Heart left ventricle (tissue), 13 donors: Measurements from ENCODE around the gene TMEM181.

ENCODE experiments used
- POLR2A ChIP-seq, 2 donors: fragments of 450-650 bp; IDR thresholded peaks; one replicate each; pipeline ENCODE4 v1.6.1; 2017; ENCODE audit warnings: antibody characterized with exemption in 2 of 2, mild to moderate bottlenecking in 2 of 2, moderate library complexity in 2 of 2
- TF ChIP-seq, protein P1 (sequence below), 12 donors: fragments of 200-600 bp; sonication (generic) in 4 of 12; IDR thresholded peaks; one replicate each; pipeline versions ENCODE4 v1.5.0 to v1.8.0; 2018 to 2022; ENCODE audit warnings: antibody characterized with exemption in 12 of 12, mild to moderate bottlenecking in 5 of 12
- donor health status: ischemic (EF 13 %, LVEDD 7.1; RV severe dilation, severe dysfunction).
- donor health status: DM: no; HTN: yes; CAD: no.
- donor health status: DM: no; HTN: no; CAD: no.
- donor health status: ischemic (EF 25% LVEDD 6.9; RV normal size, moderate dysfunction).
- donor health status: ischemic (EF 25% LVEDD 5.7; RV mildly dilated, moderate dysfunction).
- donor health status: ischemic (EF 35%, LVEDD 5.7; RV mildly dilated, moderate dysfunction).
- donor health status: nonischemic (EF 11% LVEDD 7.7; RV severe dilation, severe dysfunction).
- donor health status: DM: yes; HTN: yes; CAD: no.
- donor health status: PGD.
- donor health status: ischemic (EF 29% LVEDD 5.4; RV normal size, mild dysfunction).
- donor health status: nonischemic (EF 23%, LVEDD 6.1; RV moderate dilation, normal function).

DNA sequence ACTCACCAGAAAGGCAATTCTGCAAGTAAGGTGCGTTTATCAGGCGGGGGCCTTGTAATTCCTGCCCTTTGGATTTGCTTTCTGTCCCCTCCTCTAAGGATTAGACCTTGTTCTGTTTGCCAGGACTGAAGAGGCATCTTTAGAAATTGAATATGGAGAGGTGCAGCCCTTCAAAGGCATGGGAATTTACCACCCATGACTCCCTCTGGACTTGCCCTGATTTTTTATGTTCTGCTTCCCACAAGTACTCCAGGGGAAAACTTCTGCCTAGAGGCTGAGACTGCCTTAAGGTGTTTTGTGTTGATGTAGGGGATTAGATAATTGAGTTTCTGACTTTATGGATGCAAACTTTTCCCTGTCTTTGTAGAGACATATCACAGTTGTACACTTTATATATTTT is 120.1 kb downstream of the TMEM181 start:
- TF ChIP-seq POLR2A (IDR thresholded peaks at IDR 0.05), result no peak
- TF ChIP-seq, protein P1, sequence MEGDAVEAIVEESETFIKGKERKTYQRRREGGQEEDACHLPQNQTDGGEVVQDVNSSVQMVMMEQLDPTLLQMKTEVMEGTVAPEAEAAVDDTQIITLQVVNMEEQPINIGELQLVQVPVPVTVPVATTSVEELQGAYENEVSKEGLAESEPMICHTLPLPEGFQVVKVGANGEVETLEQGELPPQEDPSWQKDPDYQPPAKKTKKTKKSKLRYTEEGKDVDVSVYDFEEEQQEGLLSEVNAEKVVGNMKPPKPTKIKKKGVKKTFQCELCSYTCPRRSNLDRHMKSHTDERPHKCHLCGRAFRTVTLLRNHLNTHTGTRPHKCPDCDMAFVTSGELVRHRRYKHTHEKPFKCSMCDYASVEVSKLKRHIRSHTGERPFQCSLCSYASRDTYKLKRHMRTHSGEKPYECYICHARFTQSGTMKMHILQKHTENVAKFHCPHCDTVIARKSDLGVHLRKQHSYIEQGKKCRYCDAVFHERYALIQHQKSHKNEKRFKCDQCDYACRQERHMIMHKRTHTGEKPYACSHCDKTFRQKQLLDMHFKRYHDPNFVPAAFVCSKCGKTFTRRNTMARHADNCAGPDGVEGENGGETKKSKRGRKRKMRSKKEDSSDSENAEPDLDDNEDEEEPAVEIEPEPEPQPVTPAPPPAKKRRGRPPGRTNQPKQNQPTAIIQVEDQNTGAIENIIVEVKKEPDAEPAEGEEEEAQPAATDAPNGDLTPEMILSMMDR (IDR thresholded peaks at IDR 0.05), result no peak
